Astrocyte (in vitro differentiated cells and primary cell): Measurements from ENCODE around the gene ZNF30. TPM values are rescaled to one million over a fixed set of nuclear protein-coding genes. Genes with fewer than 3 reads are reported as not detected.
"Not testable (repeated sequence)": the region's sequence is repeated elsewhere in the genome, so short reads cannot be mapped to it uniquely, and the experiment has no call there.

Source experiments
- DNase-seq: peaks from one replicate; pipeline ENCODE4 v3.0.0-alpha.2; 2010; ENCODE audit warnings: low read depth
- FAIRE-seq: peaks from 2 replicates; lab custom pipeline; 2011; peaks lifted over from hg19 to GRCh38; lab: Jason Lieb, UNC
- H2AFZ ChIP-seq: 2 replicates; pipeline ENCODE4 v1.6.0; 2012; ENCODE audit warnings: low read depth, low read length, inconsistent platforms
- H3K27ac ChIP-seq: 2 replicates; pipeline ENCODE4 v1.5.1; 2011; ENCODE audit warnings: low read depth, low read length, inconsistent platforms
- H3K27me3 ChIP-seq: 2 replicates; pipeline ENCODE4 v1.6.0; 2011; ENCODE audit warnings: low read length, inconsistent platforms; ENCODE audit not compliant: insufficient read depth
- H3K36me3 ChIP-seq: 2 replicates; pipeline ENCODE4 v1.5.1; 2011; ENCODE audit warnings: low read length, inconsistent platforms; ENCODE audit not compliant: insufficient read depth
- H3K4me1 ChIP-seq: 2 replicates; pipeline ENCODE4 v1.5.1; 2011; ENCODE audit warnings: low read length, inconsistent platforms; ENCODE audit not compliant: insufficient read depth
- H3K4me2 ChIP-seq: 2 replicates; pipeline ENCODE4 v1.6.0; 2012; ENCODE audit warnings: low read length, inconsistent platforms
- H3K4me3 ChIP-seq: 2 replicates; pipeline ENCODE4 v1.5.1; 2011; ENCODE audit warnings: low read depth, mild to moderate bottlenecking, low read length, inconsistent platforms; ENCODE audit not compliant: insufficient read depth
- H3K79me2 ChIP-seq: 2 replicates; pipeline ENCODE4 v1.6.0; 2012; ENCODE audit warnings: mild to moderate bottlenecking, low read length, inconsistent platforms; ENCODE audit not compliant: insufficient read depth
- H3K9ac ChIP-seq: 2 replicates; pipeline ENCODE4 v1.6.0; 2012; ENCODE audit warnings: mild to moderate bottlenecking, low read length, inconsistent platforms
- H3K9me3 ChIP-seq: 2 replicates; pipeline ENCODE4 v1.5.1; 2012; ENCODE audit warnings: low read depth, mild to moderate bottlenecking, low read length, inconsistent platforms; ENCODE audit not compliant: insufficient read depth
- H4K20me1 ChIP-seq: 2 replicates; pipeline ENCODE4 v1.6.0; 2012; ENCODE audit warnings: low read length, inconsistent platforms; ENCODE audit not compliant: insufficient read depth
- H3K27ac Mint-ChIP-seq: one replicate; pipeline ENCODE4 v1.8.0; 2021; ENCODE audit warnings: mild to moderate bottlenecking, mixed read lengths; ENCODE audit not compliant: unreplicated experiment
- H3K27me3 Mint-ChIP-seq: one replicate; pipeline ENCODE4 v1.8.0; 2021; ENCODE audit warnings: low read depth, mixed read lengths; ENCODE audit not compliant: unreplicated experiment
- H3K36me3 Mint-ChIP-seq: one replicate; pipeline ENCODE4 v1.8.0; 2021; ENCODE audit warnings: low read depth, mixed read lengths; ENCODE audit not compliant: unreplicated experiment
- H3K4me1 Mint-ChIP-seq: one replicate; pipeline ENCODE4 v1.8.0; 2021; ENCODE audit warnings: low read depth, mixed read lengths; ENCODE audit not compliant: unreplicated experiment
- H3K4me3 Mint-ChIP-seq: one replicate; pipeline ENCODE4 v1.8.0; 2021; ENCODE audit warnings: mild to moderate bottlenecking, moderate library complexity, mixed read lengths; ENCODE audit not compliant: unreplicated experiment
- H3K9me3 Mint-ChIP-seq: one replicate; pipeline ENCODE4 v1.8.0; 2021; ENCODE audit warnings: mild to moderate bottlenecking, mixed read lengths; ENCODE audit not compliant: unreplicated experiment
- EZH2 ChIP-seq: IDR thresholded peaks from 2 replicates; pipeline ENCODE4 v1.6.1; 2012; ENCODE audit warnings: mild to moderate bottlenecking, low read length, inconsistent platforms; ENCODE audit not compliant: insufficient read depth
- total RNA-seq: library from RNA; stranded (reverse); gene quantifications from 2 replicates; pipeline ENCODE4 v1.2.1, GENCODE V29; 2021
- TF ChIP-seq, protein P1 (sequence below): IDR thresholded peaks from 2 replicates; pipeline ENCODE4 v1.5.1; 2011; ENCODE audit warnings: low read depth, mild to moderate bottlenecking, inconsistent platforms, low read length, moderate library complexity; ENCODE audit not compliant: insufficient read depth

ZNF30 gene
- total RNA-seq, 1 donor from 2014 or later: 4.0 TPM

DNA sequence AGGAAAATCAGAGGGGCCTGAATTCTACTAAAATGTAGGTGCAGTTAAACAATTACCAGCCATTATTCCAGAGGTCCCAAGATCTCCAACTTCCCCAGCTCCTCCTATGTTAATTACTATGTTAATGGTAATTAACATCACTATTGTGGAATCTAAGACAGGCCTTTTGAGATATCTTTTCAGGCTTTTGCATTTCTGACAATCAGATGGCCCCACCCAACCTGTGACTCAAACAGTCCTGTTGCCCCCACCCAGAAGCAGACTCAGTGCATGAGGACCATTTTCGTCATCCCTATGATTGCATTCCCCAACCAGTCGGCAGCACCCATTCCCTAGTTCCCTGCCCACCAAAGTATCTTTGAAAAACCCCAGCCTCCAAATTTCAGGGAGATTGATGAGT, 8.5 kb upstream of the ZNF30 start:
- Histone ChIP-seq H3K79me2 (no peaks in the 10 kb centered on the region), H3K4me3 (no peak overlapping the region), H3K9me3 (peaks cover 2% of the 10 kb centered on the region), H3K27me3 (no peaks in the 10 kb centered on the region), H3K4me1 (no peaks in the 10 kb centered on the region), H3K4me2 (no peak overlapping the region), H3K9ac (no peak overlapping the region), H2AFZ (no peak overlapping the region), H3K27ac (no peak overlapping the region), H4K20me1 (no peaks in the 10 kb centered on the region), H3K36me3 (no peaks in the 10 kb centered on the region)
- H3K27ac Mint-ChIP-seq: no peak overlapping the region
- DNase-seq (no peak), FAIRE-seq (no peak)
- H3K36me3 Mint-ChIP-seq: peaks cover 3% of the 10 kb centered on the region
- H3K9me3 Mint-ChIP-seq: peaks cover 19% of the 10 kb centered on the region
- peaks cover 11% of the 10 kb centered on the region for H3K27me3 Mint-ChIP-seq
- no peaks in the 10 kb centered on the region for H3K4me1 Mint-ChIP-seq
- no peak overlapping the region for H3K4me3 Mint-ChIP-seq
- TF ChIP-seq, protein P1, sequence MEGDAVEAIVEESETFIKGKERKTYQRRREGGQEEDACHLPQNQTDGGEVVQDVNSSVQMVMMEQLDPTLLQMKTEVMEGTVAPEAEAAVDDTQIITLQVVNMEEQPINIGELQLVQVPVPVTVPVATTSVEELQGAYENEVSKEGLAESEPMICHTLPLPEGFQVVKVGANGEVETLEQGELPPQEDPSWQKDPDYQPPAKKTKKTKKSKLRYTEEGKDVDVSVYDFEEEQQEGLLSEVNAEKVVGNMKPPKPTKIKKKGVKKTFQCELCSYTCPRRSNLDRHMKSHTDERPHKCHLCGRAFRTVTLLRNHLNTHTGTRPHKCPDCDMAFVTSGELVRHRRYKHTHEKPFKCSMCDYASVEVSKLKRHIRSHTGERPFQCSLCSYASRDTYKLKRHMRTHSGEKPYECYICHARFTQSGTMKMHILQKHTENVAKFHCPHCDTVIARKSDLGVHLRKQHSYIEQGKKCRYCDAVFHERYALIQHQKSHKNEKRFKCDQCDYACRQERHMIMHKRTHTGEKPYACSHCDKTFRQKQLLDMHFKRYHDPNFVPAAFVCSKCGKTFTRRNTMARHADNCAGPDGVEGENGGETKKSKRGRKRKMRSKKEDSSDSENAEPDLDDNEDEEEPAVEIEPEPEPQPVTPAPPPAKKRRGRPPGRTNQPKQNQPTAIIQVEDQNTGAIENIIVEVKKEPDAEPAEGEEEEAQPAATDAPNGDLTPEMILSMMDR: no peak
- TF ChIP-seq EZH2: no peak

DNA sequence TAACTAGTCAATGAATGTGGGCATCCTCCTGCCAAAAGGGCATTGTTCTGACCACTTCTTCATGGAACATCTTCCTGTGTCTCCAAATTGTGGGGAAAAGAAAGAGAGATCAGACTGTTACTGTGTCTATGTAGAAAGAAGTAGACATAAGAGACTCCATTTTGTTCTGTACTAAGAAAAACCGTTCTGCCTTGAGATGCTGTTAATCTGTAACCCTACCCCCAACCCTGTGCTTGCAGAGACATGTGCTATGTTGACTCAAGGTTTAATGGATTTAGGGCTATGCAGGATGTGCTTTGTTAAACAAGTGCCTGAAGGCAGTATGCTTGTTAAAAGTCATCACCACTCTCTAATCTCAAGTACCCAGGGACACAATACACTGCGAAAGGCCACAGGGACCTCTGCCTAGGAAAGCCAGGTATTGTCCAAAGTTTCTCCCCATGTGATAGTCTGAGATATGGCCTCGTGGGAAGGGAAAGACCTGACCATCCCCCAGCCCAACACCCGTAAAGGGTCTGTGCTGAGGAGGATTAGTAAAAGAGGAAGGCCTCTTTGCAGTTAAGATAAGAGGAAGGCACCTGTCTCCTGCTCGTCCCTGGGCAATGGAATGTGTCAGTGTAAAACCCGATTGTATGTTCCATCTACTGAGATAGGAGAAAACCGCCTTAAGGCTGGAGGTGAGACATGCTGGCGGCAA, 6.5 kb upstream of the ZNF30 start:
- not testable (repeated sequence) for H4K20me1 ChIP-seq, H2AFZ ChIP-seq, H3K36me3 ChIP-seq, H3K27ac Mint-ChIP-seq, H3K9me3 ChIP-seq, FAIRE-seq, H3K4me1 Mint-ChIP-seq, H3K4me3 Mint-ChIP-seq, H3K4me2 ChIP-seq, H3K27ac ChIP-seq, H3K4me3 ChIP-seq, H3K27me3 ChIP-seq, DNase-seq, H3K36me3 Mint-ChIP-seq, H3K9ac ChIP-seq, H3K27me3 Mint-ChIP-seq, H3K79me2 ChIP-seq, H3K4me1 ChIP-seq
- H3K9me3 Mint-ChIP-seq: peaks cover 19% of the 10 kb centered on the region

DNA sequence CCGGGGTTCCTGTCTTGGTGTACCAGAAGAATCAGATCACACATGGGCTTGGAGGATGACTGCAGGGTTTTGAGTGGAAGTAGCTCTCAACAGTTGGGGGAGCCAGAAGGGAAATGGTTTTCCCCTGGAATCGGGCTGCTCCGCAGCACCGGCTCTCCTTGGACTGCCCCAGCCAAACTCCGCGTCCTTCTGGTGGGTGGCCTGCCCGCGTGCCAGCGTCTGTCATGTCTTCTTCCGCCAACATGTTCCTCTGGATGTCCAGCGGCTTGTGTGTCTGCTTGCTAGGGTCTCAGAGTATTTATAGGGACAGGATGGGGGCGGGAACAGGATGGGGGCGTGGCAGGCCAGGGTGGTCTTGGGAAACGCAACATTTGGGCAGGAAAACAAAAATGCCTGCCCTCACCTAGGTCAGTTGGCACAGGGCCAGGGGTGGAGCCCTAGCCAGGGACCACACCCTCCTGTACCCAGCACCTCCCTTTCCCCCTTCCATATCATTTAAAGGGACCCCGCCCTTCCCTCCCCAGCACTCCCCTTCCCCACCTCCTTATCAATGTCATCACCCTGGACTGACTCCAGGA, 1.3 kb upstream of the ZNF30 start:
- Histone ChIP-seq H3K9me3 (no peaks in the 10 kb centered on the region), H3K4me1 (no peaks in the 10 kb centered on the region), H2AFZ (no peak overlapping the region), H3K27me3 (no peaks in the 10 kb centered on the region), H3K36me3 (no peaks in the 10 kb centered on the region), H3K4me3 (no peak overlapping the region), H3K27ac (no peak overlapping the region), H4K20me1 (no peaks in the 10 kb centered on the region), H3K4me2 (no peak overlapping the region), H3K9ac (no peak overlapping the region), H3K79me2 (no peaks in the 10 kb centered on the region)
- Mint-ChIP-seq H3K9me3 (peaks cover 5% of the 10 kb centered on the region), H3K27ac (no peak overlapping the region), H3K4me3 (peak overlapping the region; percentile 60), H3K27me3 (no peaks in the 10 kb centered on the region), H3K4me1 (no peaks in the 10 kb centered on the region), H3K36me3 (peaks cover 13% of the 10 kb centered on the region)
- DNase-seq: no peak
- no peak for FAIRE-seq
- TF ChIP-seq, protein P1: no peak
- no peak for TF ChIP-seq EZH2
